SK-N-SH treated with all-trans-retinoic acid at 6 μM for 48 hours (cell line): ENCODE data around the gene EDDM3A.

ENCODE experiments used
- ATAC-seq: fragments of 200-7000 bp; cut with Tn5 transposase; 3 replicates; pipeline ENCODE4 v1.9.1; 2020; ENCODE audit warnings: mild to moderate bottlenecking, moderate library complexity
- ARNTL ChIP-seq: fragments of 450-650 bp; formaldehyde crosslinking; IDR thresholded peaks from 2 replicates; pipeline ENCODE4 v1.5.0; 2020; ENCODE audit warnings: low read depth, mild to moderate bottlenecking, moderate library complexity, borderline replicate concordance
- BACH2 ChIP-seq: fragments of 250-450 bp; sonication (Bioruptor Pico); IDR thresholded peaks from 2 replicates; pipeline ENCODE4 v1.9.0; 2021; ENCODE audit warnings: mild to moderate bottlenecking, borderline replicate concordance
- CSDC2 ChIP-seq: fragments of 250-450 bp; sonication (Bioruptor Pico); IDR thresholded peaks from 2 replicates; pipeline ENCODE4 v1.5.0; 2020; ENCODE audit warnings: mild to moderate bottlenecking, moderate library complexity
- ESRRG ChIP-seq: fragments of 250-450 bp; sonication (Bioruptor Pico); IDR thresholded peaks from 2 replicates; pipeline ENCODE4 v1.6.1; 2021; ENCODE audit warnings: mild to moderate bottlenecking
- GLIS3 ChIP-seq: fragments of 250-450 bp; sonication (Bioruptor Pico); IDR thresholded peaks from 2 replicates; pipeline ENCODE4 v1.5.0; 2020; ENCODE audit warnings: mild to moderate bottlenecking, moderate library complexity
- ISL1 ChIP-seq: fragments of 250-450 bp; sonication (Bioruptor Pico); IDR thresholded peaks from 2 replicates; pipeline ENCODE4 v2.1.2; 2022; ENCODE audit warnings: mild to moderate bottlenecking, moderate library complexity
- OSR1 ChIP-seq: fragments of 250-450 bp; sonication (Bioruptor Pico); IDR thresholded peaks from 2 replicates; pipeline ENCODE4 v1.8.0; 2022; ENCODE audit warnings: moderate library complexity, mild to moderate bottlenecking, inconsistent platforms
- PPARA ChIP-seq: fragments of 250-450 bp; sonication (Bioruptor Pico); IDR thresholded peaks from 2 replicates; pipeline ENCODE4 v1.5.0; 2020; ENCODE audit warnings: mild to moderate bottlenecking, borderline replicate concordance
- SNAI2 ChIP-seq: fragments of 250-450 bp; sonication (Bioruptor Pico); IDR thresholded peaks from 2 replicates; pipeline ENCODE4 v1.5.0; 2020; ENCODE audit warnings: mild to moderate bottlenecking, moderate library complexity
- TCF4 ChIP-seq: fragments of 250-450 bp; sonication (Bioruptor Pico); IDR thresholded peaks from 2 replicates; pipeline ENCODE4 v1.8.0; 2021; ENCODE audit warnings: mild to moderate bottlenecking, moderate library complexity, borderline replicate concordance
- ZC3H10 ChIP-seq: fragments of 250-450 bp; sonication (Bioruptor Pico); IDR thresholded peaks from 2 replicates; pipeline ENCODE4 v1.5.1; 2021; ENCODE audit warnings: mild to moderate bottlenecking, moderate library complexity
- ZFP30 ChIP-seq: fragments of 450-650 bp; formaldehyde crosslinking; IDR thresholded peaks from 2 replicates; pipeline ENCODE4 v1.5.0; 2022; ENCODE audit warnings: mild to moderate bottlenecking, moderate library complexity
- ZNF565 ChIP-seq: fragments of 450-650 bp; formaldehyde crosslinking; conservative IDR thresholded peaks from 2 replicates; pipeline ENCODE4 v1.5.0; 2020; ENCODE audit warnings: low read depth, mild to moderate bottlenecking, moderate library complexity
- ZNF70 ChIP-seq: fragments of 450-650 bp; formaldehyde crosslinking; IDR thresholded peaks from 2 replicates; pipeline ENCODE4 v1.5.0; 2020; ENCODE audit warnings: mild to moderate bottlenecking, moderate library complexity
- ZNF8 ChIP-seq: fragments of 450-650 bp; formaldehyde crosslinking; IDR thresholded peaks from 2 replicates; pipeline ENCODE4 v1.5.0; 2020; ENCODE audit warnings: mild to moderate bottlenecking, moderate library complexity
- TF ChIP-seq, protein P1 (sequence below): fragments of 250-450 bp; sonication (Bioruptor Pico); IDR thresholded peaks from 2 replicates; pipeline ENCODE4 v1.5.0; 2020; ENCODE audit warnings: mild to moderate bottlenecking, moderate library complexity
- TF ChIP-seq, protein P2 (sequence below): fragments of 250-450 bp; sonication (Bioruptor Pico); IDR thresholded peaks from 2 replicates; pipeline ENCODE4 v1.5.1; 2020; ENCODE audit warnings: low read depth, mild to moderate bottlenecking, moderate library complexity
- TF ChIP-seq, protein P3 (sequence below): fragments of 250-450 bp; sonication (Bioruptor Pico); IDR thresholded peaks from 2 replicates; pipeline ENCODE4 v1.8.0; 2021; ENCODE audit warnings: low read depth, mild to moderate bottlenecking, moderate library complexity, borderline replicate concordance
- TF ChIP-seq, protein P4 (sequence below): fragments of 250-450 bp; sonication (Bioruptor Pico); IDR thresholded peaks from 2 replicates; pipeline ENCODE4 v1.8.0; 2020; ENCODE audit warnings: mild to moderate bottlenecking, moderate library complexity, borderline replicate concordance
- TF ChIP-seq, protein P5 (sequence below): fragments of 250-450 bp; sonication (Bioruptor Pico); IDR thresholded peaks from 2 replicates; pipeline ENCODE4 v1.5.1; 2021; ENCODE audit warnings: mild to moderate bottlenecking, moderate library complexity

Gene EDDM3A

DNA sequence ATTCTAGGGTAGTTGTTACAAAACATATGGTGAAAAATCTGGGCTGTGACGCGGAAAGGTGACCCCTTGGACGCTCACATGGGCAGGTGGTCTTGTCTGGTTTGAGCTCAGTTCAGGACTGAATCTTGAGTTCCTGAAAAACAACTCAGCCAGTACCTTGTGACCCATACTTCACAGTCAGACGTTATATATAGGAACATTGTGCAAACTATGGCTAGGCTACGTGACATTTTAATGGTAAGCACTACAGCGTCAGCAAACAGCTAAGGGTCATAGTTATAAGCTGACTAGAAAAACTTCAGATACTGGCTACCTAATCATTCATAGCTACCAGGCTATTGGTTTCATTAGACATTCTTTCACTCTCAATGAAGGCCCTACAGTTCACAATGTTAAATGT, 14.8 kb upstream of the EDDM3A start:
- TF ChIP-seq PPARA (CRISPR knock-in tag) (no peak), GLIS3 (CRISPR knock-in tag) (no peak), CSDC2 (CRISPR knock-in tag) (no peak), ZC3H10 (CRISPR knock-in tag) (no peak), BACH2 (no peak), OSR1 (no peak), ZFP30 (CRISPR knock-in tag) (no peak), SNAI2 (CRISPR knock-in tag) (no peak), ZNF70 (CRISPR knock-in tag) (no peak), TCF4 (CRISPR knock-in tag) (no peak), ZNF8 (CRISPR knock-in tag) (no peak), ESRRG (CRISPR knock-in tag) (no peak), ISL1 (no peak), ARNTL (CRISPR knock-in tag) (no peak), ZNF565 (CRISPR knock-in tag) (no peak)
- TF ChIP-seq, protein P1, sequence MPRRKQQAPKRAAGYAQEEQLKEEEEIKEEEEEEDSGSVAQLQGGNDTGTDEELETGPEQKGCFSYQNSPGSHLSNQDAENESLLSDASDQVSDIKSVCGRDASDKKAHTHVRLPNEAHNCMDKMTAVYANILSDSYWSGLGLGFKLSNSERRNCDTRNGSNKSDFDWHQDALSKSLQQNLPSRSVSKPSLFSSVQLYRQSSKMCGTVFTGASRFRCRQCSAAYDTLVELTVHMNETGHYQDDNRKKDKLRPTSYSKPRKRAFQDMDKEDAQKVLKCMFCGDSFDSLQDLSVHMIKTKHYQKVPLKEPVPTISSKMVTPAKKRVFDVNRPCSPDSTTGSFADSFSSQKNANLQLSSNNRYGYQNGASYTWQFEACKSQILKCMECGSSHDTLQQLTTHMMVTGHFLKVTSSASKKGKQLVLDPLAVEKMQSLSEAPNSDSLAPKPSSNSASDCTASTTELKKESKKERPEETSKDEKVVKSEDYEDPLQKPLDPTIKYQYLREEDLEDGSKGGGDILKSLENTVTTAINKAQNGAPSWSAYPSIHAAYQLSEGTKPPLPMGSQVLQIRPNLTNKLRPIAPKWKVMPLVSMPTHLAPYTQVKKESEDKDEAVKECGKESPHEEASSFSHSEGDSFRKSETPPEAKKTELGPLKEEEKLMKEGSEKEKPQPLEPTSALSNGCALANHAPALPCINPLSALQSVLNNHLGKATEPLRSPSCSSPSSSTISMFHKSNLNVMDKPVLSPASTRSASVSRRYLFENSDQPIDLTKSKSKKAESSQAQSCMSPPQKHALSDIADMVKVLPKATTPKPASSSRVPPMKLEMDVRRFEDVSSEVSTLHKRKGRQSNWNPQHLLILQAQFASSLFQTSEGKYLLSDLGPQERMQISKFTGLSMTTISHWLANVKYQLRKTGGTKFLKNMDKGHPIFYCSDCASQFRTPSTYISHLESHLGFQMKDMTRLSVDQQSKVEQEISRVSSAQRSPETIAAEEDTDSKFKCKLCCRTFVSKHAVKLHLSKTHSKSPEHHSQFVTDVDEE (CRISPR knock-in tag) = no peak
- TF ChIP-seq, protein P2, sequence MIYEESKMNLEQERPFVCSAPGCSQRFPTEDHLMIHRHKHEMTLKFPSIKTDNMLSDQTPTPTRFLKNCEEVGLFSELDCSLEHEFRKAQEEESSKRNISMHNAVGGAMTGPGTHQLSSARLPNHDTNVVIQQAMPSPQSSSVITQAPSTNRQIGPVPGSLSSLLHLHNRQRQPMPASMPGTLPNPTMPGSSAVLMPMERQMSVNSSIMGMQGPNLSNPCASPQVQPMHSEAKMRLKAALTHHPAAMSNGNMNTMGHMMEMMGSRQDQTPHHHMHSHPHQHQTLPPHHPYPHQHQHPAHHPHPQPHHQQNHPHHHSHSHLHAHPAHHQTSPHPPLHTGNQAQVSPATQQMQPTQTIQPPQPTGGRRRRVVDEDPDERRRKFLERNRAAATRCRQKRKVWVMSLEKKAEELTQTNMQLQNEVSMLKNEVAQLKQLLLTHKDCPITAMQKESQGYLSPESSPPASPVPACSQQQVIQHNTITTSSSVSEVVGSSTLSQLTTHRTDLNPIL (CRISPR knock-in tag) = no peak
- TF ChIP-seq, protein P3, sequence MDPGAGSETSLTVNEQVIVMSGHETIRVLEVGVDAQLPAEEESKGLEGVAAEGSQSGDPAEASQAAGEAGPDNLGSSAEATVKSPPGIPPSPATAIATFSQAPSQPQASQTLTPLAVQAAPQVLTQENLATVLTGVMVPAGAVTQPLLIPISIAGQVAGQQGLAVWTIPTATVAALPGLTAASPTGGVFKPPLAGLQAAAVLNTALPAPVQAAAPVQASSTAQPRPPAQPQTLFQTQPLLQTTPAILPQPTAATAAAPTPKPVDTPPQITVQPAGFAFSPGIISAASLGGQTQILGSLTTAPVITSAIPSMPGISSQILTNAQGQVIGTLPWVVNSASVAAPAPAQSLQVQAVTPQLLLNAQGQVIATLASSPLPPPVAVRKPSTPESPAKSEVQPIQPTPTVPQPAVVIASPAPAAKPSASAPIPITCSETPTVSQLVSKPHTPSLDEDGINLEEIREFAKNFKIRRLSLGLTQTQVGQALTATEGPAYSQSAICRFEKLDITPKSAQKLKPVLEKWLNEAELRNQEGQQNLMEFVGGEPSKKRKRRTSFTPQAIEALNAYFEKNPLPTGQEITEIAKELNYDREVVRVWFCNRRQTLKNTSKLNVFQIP (CRISPR knock-in tag) = no peak
- TF ChIP-seq, protein P4, sequence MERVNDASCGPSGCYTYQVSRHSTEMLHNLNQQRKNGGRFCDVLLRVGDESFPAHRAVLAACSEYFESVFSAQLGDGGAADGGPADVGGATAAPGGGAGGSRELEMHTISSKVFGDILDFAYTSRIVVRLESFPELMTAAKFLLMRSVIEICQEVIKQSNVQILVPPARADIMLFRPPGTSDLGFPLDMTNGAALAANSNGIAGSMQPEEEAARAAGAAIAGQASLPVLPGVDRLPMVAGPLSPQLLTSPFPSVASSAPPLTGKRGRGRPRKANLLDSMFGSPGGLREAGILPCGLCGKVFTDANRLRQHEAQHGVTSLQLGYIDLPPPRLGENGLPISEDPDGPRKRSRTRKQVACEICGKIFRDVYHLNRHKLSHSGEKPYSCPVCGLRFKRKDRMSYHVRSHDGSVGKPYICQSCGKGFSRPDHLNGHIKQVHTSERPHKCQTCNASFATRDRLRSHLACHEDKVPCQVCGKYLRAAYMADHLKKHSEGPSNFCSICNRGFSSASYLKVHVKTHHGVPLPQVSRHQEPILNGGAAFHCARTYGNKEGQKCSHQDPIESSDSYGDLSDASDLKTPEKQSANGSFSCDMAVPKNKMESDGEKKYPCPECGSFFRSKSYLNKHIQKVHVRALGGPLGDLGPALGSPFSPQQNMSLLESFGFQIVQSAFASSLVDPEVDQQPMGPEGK (CRISPR knock-in tag) = no peak
- no peak for ATAC-seq

DNA sequence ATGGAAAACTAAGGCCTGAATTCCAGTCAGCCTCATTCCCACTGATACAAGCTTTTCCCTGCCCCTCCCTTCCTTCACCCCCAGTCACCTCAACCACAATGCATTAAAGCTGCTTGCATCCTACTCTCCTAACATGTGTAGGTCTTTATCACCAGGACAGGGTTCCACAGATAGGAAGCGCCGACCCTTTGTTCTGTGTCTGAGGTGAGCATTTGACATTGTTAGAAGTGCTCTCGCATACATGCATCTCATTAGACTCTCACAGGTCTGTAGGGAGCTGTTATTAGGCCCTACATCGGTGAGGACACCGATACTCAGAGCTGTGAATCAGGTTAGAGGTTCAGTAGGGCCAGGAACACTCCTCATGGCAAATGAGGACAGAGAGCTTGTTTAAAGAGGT, 13.2 kb upstream of the EDDM3A start:
- no peak for ATAC-seq
- TF ChIP-seq ZC3H10 (CRISPR knock-in tag) = no peak
- no peak for TF ChIP-seq SNAI2 (CRISPR knock-in tag)
- TF ChIP-seq, protein P5, sequence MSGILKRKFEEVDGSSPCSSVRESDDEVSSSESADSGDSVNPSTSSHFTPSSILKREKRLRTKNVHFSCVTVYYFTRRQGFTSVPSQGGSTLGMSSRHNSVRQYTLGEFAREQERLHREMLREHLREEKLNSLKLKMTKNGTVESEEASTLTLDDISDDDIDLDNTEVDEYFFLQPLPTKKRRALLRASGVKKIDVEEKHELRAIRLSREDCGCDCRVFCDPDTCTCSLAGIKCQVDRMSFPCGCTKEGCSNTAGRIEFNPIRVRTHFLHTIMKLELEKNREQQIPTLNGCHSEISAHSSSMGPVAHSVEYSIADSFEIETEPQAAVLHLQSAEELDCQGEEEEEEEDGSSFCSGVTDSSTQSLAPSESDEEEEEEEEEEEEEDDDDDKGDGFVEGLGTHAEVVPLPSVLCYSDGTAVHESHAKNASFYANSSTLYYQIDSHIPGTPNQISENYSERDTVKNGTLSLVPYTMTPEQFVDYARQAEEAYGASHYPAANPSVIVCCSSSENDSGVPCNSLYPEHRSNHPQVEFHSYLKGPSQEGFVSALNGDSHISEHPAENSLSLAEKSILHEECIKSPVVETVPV (CRISPR knock-in tag) = no peak
- no peak for TF ChIP-seq ZNF70 (CRISPR knock-in tag)
- no peak for TF ChIP-seq PPARA (CRISPR knock-in tag)
- TF ChIP-seq ARNTL (CRISPR knock-in tag) = no peak
- no peak for TF ChIP-seq CSDC2 (CRISPR knock-in tag)
- no peak for TF ChIP-seq ESRRG (CRISPR knock-in tag)
- TF ChIP-seq BACH2 = no peak
- no peak for TF ChIP-seq ZFP30 (CRISPR knock-in tag)
- TF ChIP-seq, protein P2 (CRISPR knock-in tag) = no peak
- TF ChIP-seq, protein P4 (CRISPR knock-in tag) = no peak
- no peak for TF ChIP-seq ISL1
